Right lobe of liver (tissue), 4 donors: ENCODE results near the gene RGS13.

Experiments used
- POLR2A ChIP-seq: fragments of 450-650 bp; IDR thresholded peaks from one replicate; pipeline ENCODE4 v1.6.1; 2017; ENCODE audit warnings: antibody characterized with exemption, mild to moderate bottlenecking
- TF ChIP-seq, protein P1 (sequence below), 4 donors: fragments of 200-600 bp in 3 of 4; fragments of 450-650 bp in 1 of 4; IDR thresholded peaks; one replicate each; pipeline versions ENCODE4 v1.5.1 to v1.8.0; 2016 to 2022; ENCODE audit warnings: antibody characterized with exemption in 4 of 4, mild to moderate bottlenecking in 2 of 4
- donor health status: DM: no; HTN: no; CAD: no.
- donor health status: DM: no; HTN: no; CAD: no.
- donor health status: DM: no; HTN: yes; CAD: no.

DNA sequence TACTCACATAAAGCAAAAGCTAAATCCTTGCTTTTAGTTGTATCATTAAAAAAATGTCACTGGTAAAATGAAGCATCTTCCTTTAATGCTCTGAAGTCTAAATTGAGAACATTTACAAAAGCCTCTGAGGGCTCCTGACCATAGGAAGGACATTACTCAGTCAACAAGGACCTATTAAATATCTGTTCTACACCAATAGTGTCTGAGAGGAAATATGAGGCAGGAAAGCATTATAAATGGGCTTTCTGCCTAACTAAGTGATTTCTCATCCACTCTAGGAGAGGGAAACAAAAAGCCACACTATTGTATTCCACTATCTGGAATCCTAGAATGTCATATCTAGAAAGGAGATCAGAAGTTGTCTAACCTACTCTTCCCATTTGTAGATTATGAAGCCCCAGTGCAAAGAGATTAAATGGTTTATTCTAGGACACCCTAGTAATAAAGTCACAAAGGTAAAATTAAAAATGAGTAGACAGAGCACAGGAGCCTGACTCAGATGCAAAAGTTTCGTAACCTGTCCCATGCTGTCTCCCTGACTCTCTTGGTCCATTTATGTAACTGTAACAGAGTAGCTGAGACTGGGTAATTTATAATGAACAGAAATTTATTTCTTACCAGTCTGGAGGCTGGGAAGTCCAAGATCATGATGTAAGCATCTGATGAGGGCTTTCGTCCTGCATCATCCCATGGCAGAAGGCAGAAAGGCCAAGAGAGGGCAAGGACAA is 42.8 kb upstream of the RGS13 start:
- TF ChIP-seq, protein P1, sequence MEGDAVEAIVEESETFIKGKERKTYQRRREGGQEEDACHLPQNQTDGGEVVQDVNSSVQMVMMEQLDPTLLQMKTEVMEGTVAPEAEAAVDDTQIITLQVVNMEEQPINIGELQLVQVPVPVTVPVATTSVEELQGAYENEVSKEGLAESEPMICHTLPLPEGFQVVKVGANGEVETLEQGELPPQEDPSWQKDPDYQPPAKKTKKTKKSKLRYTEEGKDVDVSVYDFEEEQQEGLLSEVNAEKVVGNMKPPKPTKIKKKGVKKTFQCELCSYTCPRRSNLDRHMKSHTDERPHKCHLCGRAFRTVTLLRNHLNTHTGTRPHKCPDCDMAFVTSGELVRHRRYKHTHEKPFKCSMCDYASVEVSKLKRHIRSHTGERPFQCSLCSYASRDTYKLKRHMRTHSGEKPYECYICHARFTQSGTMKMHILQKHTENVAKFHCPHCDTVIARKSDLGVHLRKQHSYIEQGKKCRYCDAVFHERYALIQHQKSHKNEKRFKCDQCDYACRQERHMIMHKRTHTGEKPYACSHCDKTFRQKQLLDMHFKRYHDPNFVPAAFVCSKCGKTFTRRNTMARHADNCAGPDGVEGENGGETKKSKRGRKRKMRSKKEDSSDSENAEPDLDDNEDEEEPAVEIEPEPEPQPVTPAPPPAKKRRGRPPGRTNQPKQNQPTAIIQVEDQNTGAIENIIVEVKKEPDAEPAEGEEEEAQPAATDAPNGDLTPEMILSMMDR (IDR thresholded peaks at IDR 0.05): no peak
- TF ChIP-seq POLR2A: no peak
